Pons (tissue), 1 donor: ENCODE results near the gene USH1G.

Experiments
- DNase-seq: peaks from one replicate; pipeline ENCODE4 v3.0.0-alpha.2; 2016; ENCODE audit warnings: low spot score

Gene USH1G

GRCh38 chr17:74954115-74954514 is 31.1 kb upstream of the USH1G start:
- no peak for DNase-seq

- no peak for DNase-seq
Observed at GRCh38 chr17:74953134-74953687, 30.2 kb upstream of the USH1G start.

GRCh38 chr17:74952431-74953133 is 29.5 kb upstream of the USH1G start:
- DNase-seq: no peak

GRCh38 chr17:74951680-74952421 is 28.8 kb upstream of the USH1G start:
- no peak for DNase-seq

DNA sequence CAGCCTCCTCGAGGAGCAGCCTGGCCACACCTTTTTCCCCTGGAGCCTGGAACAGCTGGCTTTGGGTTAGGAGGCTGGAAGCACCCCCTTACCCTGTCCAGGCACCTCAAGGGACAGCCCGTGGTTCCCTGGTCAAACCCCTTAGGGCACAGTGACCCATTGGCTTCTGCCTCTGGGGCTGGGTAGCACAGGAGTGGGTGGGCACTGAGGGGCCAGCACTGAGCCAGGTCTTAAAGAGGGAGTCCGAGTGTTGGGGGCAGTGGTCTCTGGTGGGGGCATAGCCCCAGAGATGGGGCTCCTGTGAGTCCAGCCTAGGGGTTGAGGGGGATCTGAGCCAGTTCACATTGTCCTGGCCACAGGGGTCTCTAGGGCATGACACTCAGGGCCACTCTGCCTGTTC is 28.0 kb upstream of the USH1G start:
- no peak for DNase-seq

DNA sequence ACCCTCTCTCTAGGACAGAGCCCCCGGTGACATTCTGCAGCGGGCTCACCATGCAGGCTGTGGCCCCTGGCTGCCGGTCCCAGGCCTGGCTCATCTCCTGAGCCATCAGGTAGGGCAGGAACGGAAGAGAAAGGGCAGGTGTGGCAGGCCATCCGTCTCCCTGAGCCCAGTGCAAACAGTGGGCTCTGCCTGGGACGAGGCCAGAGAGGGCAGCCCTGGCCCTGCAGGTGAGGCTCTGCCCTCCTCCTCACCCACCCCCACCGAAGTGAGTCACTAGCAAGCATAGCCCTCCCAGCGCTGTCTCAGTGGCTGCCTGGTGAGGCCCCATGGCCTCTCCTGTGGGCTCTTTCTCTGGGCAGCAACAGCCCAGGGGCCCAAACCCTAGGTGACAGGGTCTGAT is 27.2 kb upstream of the USH1G start:
- no peak for DNase-seq

GRCh38 chr17:74949455-74950115 is 26.5 kb upstream of the USH1G start:
- DNase-seq: no peak

DNA sequence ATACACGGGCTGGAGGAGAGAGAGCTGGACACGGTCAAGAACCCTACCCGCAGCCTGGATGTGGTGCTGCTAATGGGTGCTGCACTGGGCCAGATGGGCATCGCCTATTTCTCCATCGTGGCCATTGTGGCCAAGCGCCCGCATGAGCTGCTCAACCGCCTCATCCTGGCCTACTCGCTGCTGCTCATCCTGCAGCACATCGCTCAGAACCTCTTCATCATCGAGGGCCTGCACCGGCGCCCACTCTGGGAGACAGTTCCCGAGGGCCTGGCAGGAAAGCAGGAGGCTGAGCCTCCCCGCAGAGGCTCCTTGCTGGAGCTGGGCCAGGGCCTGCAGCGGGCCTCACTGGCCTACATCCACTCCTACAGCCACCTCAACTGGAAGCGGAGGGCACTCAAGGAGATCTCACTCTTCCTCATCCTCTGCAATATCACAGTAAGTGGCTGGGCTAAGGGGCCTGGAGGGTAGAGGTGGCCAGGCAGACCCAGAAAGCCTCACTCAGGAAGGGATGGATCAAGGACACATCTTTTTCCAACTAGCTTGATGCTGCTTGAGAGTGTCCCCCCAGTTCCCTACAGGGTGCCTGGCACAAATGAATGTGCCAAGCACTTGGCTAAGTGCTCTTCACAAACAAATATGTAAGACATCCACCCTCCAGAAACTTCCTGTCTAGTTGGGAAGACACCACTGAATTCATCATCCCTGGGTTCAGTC is 24.1 kb upstream of the USH1G start:
- no peak for DNase-seq

GRCh38 chr17:74946641-74947040 is 23.6 kb upstream of the USH1G start:
- DNase-seq: no peak

DNA sequence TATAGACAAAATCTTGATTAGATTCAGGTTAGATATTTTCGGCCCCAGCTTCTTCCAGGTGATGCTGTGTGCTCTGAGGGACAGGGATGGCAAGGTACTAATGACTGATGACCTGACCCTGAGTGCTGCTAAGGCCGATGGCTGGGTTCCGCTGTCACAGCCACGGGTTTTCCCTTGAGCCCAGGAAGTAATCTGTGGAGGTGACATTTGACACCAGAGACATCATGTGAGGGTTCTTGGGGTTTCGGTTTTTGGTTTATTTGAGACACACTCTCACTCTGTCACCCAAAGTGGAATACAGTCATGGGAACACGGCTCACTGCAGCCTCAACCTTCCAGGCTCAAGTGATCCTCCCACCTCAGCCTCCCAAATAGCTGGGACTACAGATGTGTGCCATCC is 22.5 kb upstream of the USH1G start:
- DNase-seq: no peak

DNA sequence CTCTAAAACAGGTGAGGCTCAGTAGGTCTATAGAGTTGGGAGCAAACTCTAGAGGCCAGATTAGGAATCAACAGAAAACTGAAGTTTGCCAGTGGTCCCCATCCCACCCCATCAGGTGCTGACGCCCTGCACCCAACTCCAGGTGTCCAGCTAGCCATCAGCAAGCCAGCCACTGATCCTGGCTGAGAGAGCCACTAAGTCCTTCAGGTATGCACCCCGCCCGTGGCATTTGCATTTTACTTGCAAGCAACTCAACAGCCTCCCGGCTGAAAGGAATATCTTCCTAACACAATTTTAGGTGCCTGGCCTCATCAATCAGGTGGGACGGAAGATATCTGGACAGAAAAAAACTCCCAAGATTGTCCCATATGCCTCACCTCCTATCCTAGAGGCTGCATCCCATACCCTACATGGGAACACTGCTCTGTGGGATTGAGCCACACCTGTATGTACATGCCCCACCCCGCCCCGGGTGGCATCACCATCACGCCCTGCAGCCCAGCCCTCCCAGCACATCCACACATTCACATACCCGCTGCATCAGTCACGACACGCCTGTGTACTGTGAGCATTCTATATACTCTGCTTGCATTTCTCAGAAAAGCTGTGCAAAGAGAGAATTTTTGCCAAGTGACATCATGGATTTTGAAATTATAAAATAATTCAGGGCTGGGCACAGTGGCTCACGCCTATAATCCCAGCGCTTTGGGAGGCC is 20.9 kb upstream of the USH1G start:
- no peak for DNase-seq

DNA sequence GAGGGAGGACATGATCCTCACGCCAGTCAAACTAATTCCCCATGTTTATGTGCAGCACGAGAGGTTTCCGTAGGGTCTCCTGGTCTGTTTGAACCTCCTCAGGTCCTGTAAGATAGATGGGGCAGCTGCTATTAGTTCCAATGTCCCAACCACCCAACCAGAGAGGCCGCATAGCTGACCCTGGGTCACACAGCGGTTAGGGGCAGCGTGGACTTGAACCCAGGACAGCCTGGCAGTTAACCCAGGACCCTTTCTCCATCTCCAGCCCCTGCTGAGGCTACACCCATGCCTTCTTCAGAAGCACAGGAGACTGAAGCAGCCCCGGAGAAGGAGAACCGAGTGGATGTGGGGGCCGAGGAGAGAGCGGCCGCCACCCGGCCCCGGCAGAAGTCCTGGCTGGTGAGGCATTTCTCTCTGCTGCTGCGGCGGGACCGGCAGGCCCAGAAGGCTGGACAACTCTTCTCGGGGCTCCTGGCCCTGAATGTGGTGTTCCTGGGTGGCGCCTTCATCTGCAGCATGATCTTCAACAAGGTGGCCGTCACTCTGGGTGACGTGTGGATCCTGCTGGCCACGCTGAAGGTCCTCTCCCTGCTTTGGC is 18.2 kb upstream of the USH1G start:
- no peak for DNase-seq

GRCh38 chr17:74939534-74939933 is 16.5 kb upstream of the USH1G start:
- no peak for DNase-seq

DNA sequence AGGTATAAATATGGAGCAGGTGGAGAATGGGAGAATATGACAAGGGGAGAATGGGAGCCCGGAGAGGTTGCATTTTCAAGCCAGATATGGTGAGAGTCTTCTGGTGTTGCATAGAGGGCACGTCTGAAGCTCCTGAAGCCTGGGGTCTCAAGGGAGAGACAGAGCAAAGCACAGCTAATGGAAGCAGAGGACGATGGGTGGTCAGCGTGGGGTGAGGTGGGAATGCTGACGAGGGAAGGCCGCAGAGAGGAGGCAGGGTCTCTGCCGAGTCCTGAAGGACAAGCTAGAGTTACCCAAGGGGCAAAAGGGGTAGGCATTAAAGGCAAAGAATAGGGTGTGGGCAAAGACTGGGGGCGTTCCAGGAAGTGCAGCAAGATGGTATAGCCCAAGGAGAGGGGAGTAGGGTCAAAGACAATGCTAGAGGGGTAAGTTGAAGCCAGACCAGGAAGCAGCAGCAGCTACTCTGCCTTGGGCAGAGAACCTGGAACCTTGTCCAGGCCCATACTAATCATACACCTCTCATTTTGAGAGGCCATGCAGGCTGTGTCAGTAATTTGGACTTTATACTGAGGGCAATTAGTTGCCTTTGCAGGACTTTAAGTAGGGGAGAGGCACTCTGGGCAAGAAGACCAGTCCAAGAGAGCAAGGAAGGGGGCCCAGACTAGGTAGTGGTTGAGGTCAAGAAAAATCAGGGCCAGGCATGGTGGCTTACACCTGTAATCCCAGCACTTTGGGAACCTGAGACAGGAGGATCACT is 15.3 kb upstream of the USH1G start:
- DNase-seq: no peak

DNA sequence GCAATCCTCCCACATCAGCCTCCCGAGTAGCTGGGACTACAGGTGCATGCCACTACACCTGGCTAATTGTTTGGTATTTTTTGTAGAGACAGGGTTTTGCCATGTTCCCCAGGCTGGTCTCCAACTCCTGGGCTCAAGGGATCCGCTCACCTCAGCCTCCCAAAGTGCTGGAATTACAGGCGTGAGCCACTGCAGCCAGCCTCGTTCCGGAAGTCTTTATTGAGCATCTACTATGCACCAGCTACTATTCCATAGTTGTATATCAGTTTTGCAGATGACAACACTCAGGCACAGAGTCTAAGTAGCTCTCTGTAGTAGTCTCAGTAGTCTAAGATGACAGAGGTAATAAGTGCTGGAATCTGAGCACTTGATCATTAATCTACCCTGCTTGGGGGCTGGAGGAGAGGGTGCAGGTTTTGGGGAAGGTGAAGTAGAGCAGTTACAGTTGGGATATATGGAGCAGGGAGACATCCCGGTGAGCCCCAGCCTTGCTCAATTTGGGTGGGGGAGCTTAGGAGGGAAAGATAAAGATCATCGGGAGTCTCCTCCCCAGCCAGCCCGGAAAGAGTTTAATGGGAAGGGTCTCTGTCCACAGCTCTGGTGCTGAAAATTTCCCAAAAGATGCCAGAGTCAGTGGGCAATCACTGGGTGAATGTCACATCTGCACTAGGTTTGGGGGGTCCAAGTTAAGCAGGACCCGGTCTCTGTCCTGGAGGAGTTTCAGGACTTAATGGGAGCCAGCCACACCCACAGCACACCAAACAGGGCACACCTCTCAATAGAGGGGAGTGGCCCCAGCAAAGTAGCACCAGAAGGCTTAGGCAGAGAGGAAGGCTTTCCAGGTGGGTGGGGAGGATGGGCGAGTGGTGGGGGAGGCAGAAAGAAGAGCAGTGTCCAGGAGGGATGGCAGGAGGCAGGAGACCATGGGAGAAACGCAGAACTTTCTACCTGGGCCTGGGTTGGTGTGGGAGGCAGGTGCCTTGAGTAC is 14.3 kb upstream of the USH1G start:
- DNase-seq: no peak

GRCh38 chr17:74936470-74936799 is 13.4 kb upstream of the USH1G start:
- DNase-seq: no peak

- no peak for DNase-seq
Observed at GRCh38 chr17:74935585-74936469, 12.8 kb upstream of the USH1G start, which contains the start of gene OTOP3. TSS of gene OTOP3 (plus strand) at chr17:74935898. CDS start at chr17:74935922, 24 bp downstream.

GRCh38 chr17:74935048-74935447 is 12.0 kb upstream of the USH1G start:
- DNase-seq: no peak
